GM12892 (cell line): Measurements from ENCODE around the gene LENEP.

Source experiments
- POLR2A ChIP-seq: IDR thresholded peaks from 2 replicates; pipeline ENCODE4 v1.6.1; 2011; ENCODE audit warnings: low read depth, low read length, control low read depth
- POLR2AphosphoS5 ChIP-seq: IDR thresholded peaks from 2 replicates; pipeline ENCODE4 v1.6.1; 2011; ENCODE audit warnings: low read depth, low read length, control low read depth
- TAF1 ChIP-seq: IDR thresholded peaks from 2 replicates; pipeline ENCODE4 v1.6.1; 2011; ENCODE audit warnings: low read depth, mild to moderate bottlenecking, control low read depth, low read length, borderline replicate concordance

GRCh38 chr1:154999571-155000410, 6.4 kb downstream of the LENEP start:
- TF ChIP-seq POLR2A (0 out of 2 replicates have a peak, but pooled peaks have one; percentile 50), POLR2AphosphoS5 (no peak), TAF1 (no peak)
